Measurements from ENCODE around the gene AP1S3.

The AP1S3 gene

GRCh38 chr2:223711596-223712326 lies 125.6 kb downstream of the AP1S3 start:
- no peak overlapping the region for H3K4me3 ChIP-seq
- no peak for DNase-seq (ENCODE audit: low read depth, low spot score)
- TF ChIP-seq EZH2 (IDR thresholded peaks at IDR 0.05) (no peak), FOXP2 (optimal IDR thresholded peaks at IDR 0.05; ENCODE audit: control extremely low read depth, extremely low read length, insufficient read depth) (no peak), POLR2AphosphoS5 (IDR thresholded peaks at IDR 0.05; ENCODE audit: borderline replicate concordance, low read depth, low read length) (no peak)
- no peaks in the 10 kb centered on the region for H3K9me3 ChIP-seq (ENCODE audit: low read depth, low read length)
- H3K9ac ChIP-seq (ENCODE audit: insufficient read length): no peak overlapping the region
- H3K36me3 ChIP-seq (ENCODE audit: insufficient read depth, low read length): no peaks in the 10 kb centered on the region
- H3K27ac ChIP-seq: no peak overlapping the region
